ENCODE data around the gene STMP1.
"Not testable (repeated sequence)": the region's sequence is repeated elsewhere in the genome, so short reads cannot be mapped to it uniquely, and the experiment has no call there.

Gene STMP1

GRCh38 chr7:135672560-135673359, 10.4 kb downstream of the STMP1 start:
- H3K36me3 ChIP-seq (ENCODE audit: insufficient read depth, low read length): peaks cover 3% of the 10 kb centered on the region; the same call in 1 of the 2 replicates
- 0 out of 2 replicates have a peak, but pooled peaks cover 6% of the 10 kb centered on the region for H3K4me1 ChIP-seq (ENCODE audit: insufficient read depth, low read length)
- no peak overlapping the region for H3K9ac ChIP-seq (ENCODE audit: low read depth, low read length)
- no peaks in the 10 kb centered on the region for H3K9me3 ChIP-seq (ENCODE audit: control insufficient read depth, insufficient read depth, low read length)

GRCh38 chr7:135673360-135673706, 11.0 kb downstream of the STMP1 start:
- Histone ChIP-seq H3K4me1 (ENCODE audit: insufficient read depth, low read length) (0 out of 2 replicates have a peak, but pooled peaks cover 6% of the 10 kb centered on the region), H3K36me3 (ENCODE audit: insufficient read depth, low read length) (peaks cover 3% of the 10 kb centered on the region; the same call in 1 of the 2 replicates), H3K9ac (ENCODE audit: low read depth, low read length) (no peak overlapping the region), H3K9me3 (ENCODE audit: control insufficient read depth, insufficient read depth, low read length) (no peaks in the 10 kb centered on the region)

- H3K9ac ChIP-seq (ENCODE audit: low read depth, low read length): no peak overlapping the region
- H3K9me3 ChIP-seq (ENCODE audit: control insufficient read depth, insufficient read depth, low read length): no peaks in the 10 kb centered on the region
- H3K4me1 ChIP-seq (ENCODE audit: insufficient read depth, low read length): peaks cover 1% of the 10 kb centered on the region; the same call in 1 of the 2 replicates
- H3K36me3 ChIP-seq (ENCODE audit: insufficient read depth, low read length): peaks cover 3% of the 10 kb centered on the region; the same call in 1 of the 2 replicates
Measured at GRCh38 chr7:135678612-135679575, 16.6 kb downstream of the STMP1 start.

GRCh38 chr7:135681762-135682161, 19.4 kb downstream of the STMP1 start:
- no peak overlapping the region for H3K9ac ChIP-seq (ENCODE audit: low read depth, low read length)
- peaks cover 9% of the 10 kb centered on the region; the same call in 1 of the 2 replicates for H3K4me1 ChIP-seq (ENCODE audit: insufficient read depth, low read length)
- no peaks in the 10 kb centered on the region for H3K36me3 ChIP-seq (ENCODE audit: insufficient read depth, low read length)

GRCh38 chr7:135682191-135682590, 19.9 kb downstream of the STMP1 start:
- Histone ChIP-seq H3K36me3 (ENCODE audit: insufficient read depth, low read length) (no peaks in the 10 kb centered on the region), H3K4me1 (ENCODE audit: insufficient read depth, low read length) (peaks cover 9% of the 10 kb centered on the region; the same call in 1 of the 2 replicates), H3K9me3 (ENCODE audit: control insufficient read depth, insufficient read depth, low read length) (no peaks in the 10 kb centered on the region), H3K9ac (ENCODE audit: low read depth, low read length) (no peak overlapping the region)

More at GRCh38 chr7:135681762-135682161, 19.4 kb downstream of the STMP1 start:
- no peaks in the 10 kb centered on the region for H3K9me3 ChIP-seq (ENCODE audit: control insufficient read depth, insufficient read depth, low read length)

- Histone ChIP-seq H3K36me3 (ENCODE audit: insufficient read depth, low read length) (no peaks in the 10 kb centered on the region; the same call in 1 of the 2 replicates), H3K4me1 (ENCODE audit: insufficient read depth, low read length) (peaks cover 9% of the 10 kb centered on the region; the same call in 1 of the 2 replicates), H3K9ac (ENCODE audit: low read depth, low read length) (no peak overlapping the region), H3K9me3 (ENCODE audit: control insufficient read depth, insufficient read depth, low read length) (no peaks in the 10 kb centered on the region)
Measured at GRCh38 chr7:135683609-135684008, 21.3 kb downstream of the STMP1 start.

GRCh38 chr7:135684136-135684535, 21.8 kb downstream of the STMP1 start:
- Histone ChIP-seq H3K4me1 (ENCODE audit: insufficient read depth, low read length) (peaks cover 9% of the 10 kb centered on the region; the same call in 1 of the 2 replicates), H3K9me3 (ENCODE audit: control insufficient read depth, insufficient read depth, low read length) (no peaks in the 10 kb centered on the region), H3K9ac (ENCODE audit: low read depth, low read length) (no peak overlapping the region), H3K36me3 (ENCODE audit: insufficient read depth, low read length) (no peaks in the 10 kb centered on the region; the same call in 1 of the 2 replicates)

- no peaks in the 10 kb centered on the region for H3K9me3 ChIP-seq (ENCODE audit: control insufficient read depth, insufficient read depth, low read length)
- H3K36me3 ChIP-seq (ENCODE audit: insufficient read depth, low read length): no peaks in the 10 kb centered on the region; the same call in 1 of the 2 replicates
- peaks cover 9% of the 10 kb centered on the region; the same call in 1 of the 2 replicates for H3K4me1 ChIP-seq (ENCODE audit: insufficient read depth, low read length)
- no peak overlapping the region for H3K9ac ChIP-seq (ENCODE audit: low read depth, low read length)
Measured at GRCh38 chr7:135684699-135685098, 22.4 kb downstream of the STMP1 start.

GRCh38 chr7:135685306-135686084, 23.2 kb downstream of the STMP1 start:
- Histone ChIP-seq H3K36me3 (ENCODE audit: insufficient read depth, low read length) (no peaks in the 10 kb centered on the region; the same call in 1 of the 2 replicates), H3K9me3 (ENCODE audit: control insufficient read depth, insufficient read depth, low read length) (no peaks in the 10 kb centered on the region), H3K9ac (ENCODE audit: low read depth, low read length) (no peak overlapping the region), H3K4me1 (ENCODE audit: insufficient read depth, low read length) (peaks cover 9% of the 10 kb centered on the region; the same call in 1 of the 2 replicates)

- H3K9ac ChIP-seq (ENCODE audit: low read depth, low read length): no peak overlapping the region
- peaks cover 9% of the 10 kb centered on the region; the same call in 1 of the 2 replicates for H3K4me1 ChIP-seq (ENCODE audit: insufficient read depth, low read length)
- H3K9me3 ChIP-seq (ENCODE audit: control insufficient read depth, insufficient read depth, low read length): no peaks in the 10 kb centered on the region
- no peaks in the 10 kb centered on the region; the same call in 1 of the 2 replicates for H3K36me3 ChIP-seq (ENCODE audit: insufficient read depth, low read length)
Measured at GRCh38 chr7:135687466-135687865, 25.2 kb downstream of the STMP1 start.

- Histone ChIP-seq H3K36me3 (ENCODE audit: insufficient read depth, low read length) (no peaks in the 10 kb centered on the region; the same call in 1 of the 2 replicates), H3K4me1 (ENCODE audit: insufficient read depth, low read length) (no peaks in the 10 kb centered on the region), H3K9ac (ENCODE audit: low read depth, low read length) (no peak overlapping the region), H3K9me3 (ENCODE audit: control insufficient read depth, insufficient read depth, low read length) (no peaks in the 10 kb centered on the region)
Measured at GRCh38 chr7:135690566-135690965, 28.3 kb downstream of the STMP1 start.

- no peak overlapping the region for H3K9ac ChIP-seq (ENCODE audit: low read depth, low read length)
- no peaks in the 10 kb centered on the region for H3K9me3 ChIP-seq (ENCODE audit: control insufficient read depth, insufficient read depth, low read length)
- no peaks in the 10 kb centered on the region; the same call in 1 of the 2 replicates for H3K36me3 ChIP-seq (ENCODE audit: insufficient read depth, low read length)
- H3K4me1 ChIP-seq (ENCODE audit: insufficient read depth, low read length): no peaks in the 10 kb centered on the region
Measured at GRCh38 chr7:135692055-135692454, 29.7 kb downstream of the STMP1 start.

- not testable (repeated sequence) for H3K36me3 ChIP-seq (ENCODE audit: insufficient read depth, low read length); H3K4me1 ChIP-seq (ENCODE audit: insufficient read depth, low read length); H3K9me3 ChIP-seq (ENCODE audit: control insufficient read depth, insufficient read depth, low read length); H3K9ac ChIP-seq (ENCODE audit: low read depth, low read length)
Measured at GRCh38 chr7:135692606-135693005, 30.3 kb downstream of the STMP1 start.

Data from ES-I3 (cell line).